Type B pancreatic cell (in vitro differentiated cells): ENCODE measurements around the gene SMR3A. TPM values are rescaled to one million over a fixed set of nuclear protein-coding genes. Genes with fewer than 3 reads are reported as not detected.

Source experiments
- DNase-seq: peaks from one replicate; pipeline ENCODE4 v3.0.0; 2021; ENCODE audit warnings: mixed read lengths; ENCODE audit not compliant: unreplicated experiment; ENCODE audit errors: extremely low spot score
- H3K27ac Mint-ChIP-seq: 2 replicates; pipeline ENCODE4 v1.8.0; 2021; ENCODE audit warnings: mild to moderate bottlenecking, mixed read lengths
- H3K27me3 Mint-ChIP-seq: 2 replicates; pipeline ENCODE4 v1.8.0; 2021; ENCODE audit warnings: mixed read lengths
- H3K36me3 Mint-ChIP-seq: 2 replicates; pipeline ENCODE4 v1.8.0; 2021; ENCODE audit warnings: mixed read lengths
- H3K4me1 Mint-ChIP-seq: one replicate; pipeline ENCODE4 v1.8.0; 2021; ENCODE audit warnings: mixed read lengths; ENCODE audit not compliant: unreplicated experiment
- H3K4me3 Mint-ChIP-seq: 2 replicates; pipeline ENCODE4 v1.8.0; 2021; ENCODE audit warnings: mild to moderate bottlenecking, mixed read lengths
- H3K9me3 Mint-ChIP-seq: 2 replicates; pipeline ENCODE4 v1.8.0; 2021; ENCODE audit warnings: mixed read lengths
- CTCF ChIP-seq: fragments of 200-600 bp; sonication (generic); conservative IDR thresholded peaks from 2 replicates; pipeline ENCODE4 v1.5.0; 2021; ENCODE audit warnings: antibody characterized with exemption, mild to moderate bottlenecking
- long read RNA-seq: library from polyadenylated mRNA; unstranded; transcript quantifications from one replicate; pipeline ENCODE4 v2.0.0, GENCODE V29; 2020
- total RNA-seq: library from RNA; stranded (reverse); gene quantifications from 2 replicates; pipeline ENCODE4 v1.2.1, GENCODE V29; 2021; ENCODE audit warnings: low replicate concordance

SMR3A gene
- total RNA-seq, result not detected in 2 replicates
- long read RNA-seq, result 0 reads

GRCh38 chr4:70360460-70360859, at the start of gene SMR3A:
Gene SMR3A (plus strand): TSS chr4:70360760. CDS start chr4:70362116, 1,356 bp downstream.
- H3K4me3 Mint-ChIP-seq, result no peak within 1 kb of the TSS
- no peak within 1 kb of the TSS for H3K27ac Mint-ChIP-seq
- H3K4me1 Mint-ChIP-seq, result no peaks in the 10 kb centered on the region
- no peak for TF ChIP-seq CTCF
- no peak for DNase-seq
- no peaks in the 10 kb centered on the region for H3K27me3 Mint-ChIP-seq
- H3K9me3 Mint-ChIP-seq, result no peaks in the 10 kb centered on the region
- no peaks in the 10 kb centered on the region for H3K36me3 Mint-ChIP-seq

GRCh38 chr4:70313736-70314135, 46.8 kb upstream of the SMR3A start:
- no peak overlapping the region for H3K4me3 Mint-ChIP-seq
- no peak for DNase-seq
- no peaks in the 10 kb centered on the region for H3K36me3 Mint-ChIP-seq
- no peak overlapping the region for H3K27ac Mint-ChIP-seq
- H3K27me3 Mint-ChIP-seq, result no peaks in the 10 kb centered on the region
- no peak for TF ChIP-seq CTCF
- H3K4me1 Mint-ChIP-seq, result no peaks in the 10 kb centered on the region
- no peaks in the 10 kb centered on the region for H3K9me3 Mint-ChIP-seq

GRCh38 chr4:70315928-70316327, 44.6 kb upstream of the SMR3A start:
- TF ChIP-seq CTCF, result no peak
- H3K27ac Mint-ChIP-seq, result no peak overlapping the region
- H3K36me3 Mint-ChIP-seq, result no peaks in the 10 kb centered on the region
- DNase-seq, result no peak
- no peaks in the 10 kb centered on the region for H3K9me3 Mint-ChIP-seq
- no peak overlapping the region for H3K4me3 Mint-ChIP-seq
- no peaks in the 10 kb centered on the region for H3K4me1 Mint-ChIP-seq
- no peaks in the 10 kb centered on the region for H3K27me3 Mint-ChIP-seq

GRCh38 chr4:70326052-70326451, 34.5 kb upstream of the SMR3A start:
- no peak overlapping the region for H3K4me3 Mint-ChIP-seq
- H3K27me3 Mint-ChIP-seq, result no peaks in the 10 kb centered on the region
- H3K9me3 Mint-ChIP-seq, result peaks cover 5% of the 10 kb centered on the region
- TF ChIP-seq CTCF, result no peak
- H3K36me3 Mint-ChIP-seq, result no peaks in the 10 kb centered on the region
- H3K4me1 Mint-ChIP-seq, result no peaks in the 10 kb centered on the region
- H3K27ac Mint-ChIP-seq, result no peak overlapping the region
- DNase-seq, result no peak

- Mint-ChIP-seq H3K4me3 (no peak within 1 kb of the TSS), H3K9me3 (no peaks in the 10 kb centered on the region), H3K27me3 (no peaks in the 10 kb centered on the region), H3K4me1 (no peaks in the 10 kb centered on the region), H3K36me3 (no peaks in the 10 kb centered on the region), H3K27ac (no peak within 1 kb of the TSS)
- TF ChIP-seq CTCF, result no peak
- no peak for DNase-seq
Observed at GRCh38 chr4:70334681-70335080, 25.9 kb upstream of the SMR3A start, which contains the start of gene CABS1. Gene CABS1 (plus strand): TSS chr4:70334981. CDS start chr4:70335040, 59 bp downstream.

- Mint-ChIP-seq H3K9me3 (no peaks in the 10 kb centered on the region), H3K4me1 (no peaks in the 10 kb centered on the region), H3K27ac (no peak overlapping the region)
Observed at GRCh38 chr4:70336043-70336442, 24.5 kb upstream of the SMR3A start.

More at GRCh38 chr4:70336043-70336442, 24.5 kb upstream of the SMR3A start:
- DNase-seq, result no peak
- Mint-ChIP-seq H3K27me3 (no peaks in the 10 kb centered on the region), H3K4me3 (no peak overlapping the region), H3K36me3 (no peaks in the 10 kb centered on the region)
- no peak for TF ChIP-seq CTCF
